ENCODE results near the gene NAPG. TPM values are rescaled to one million over a fixed set of nuclear protein-coding genes. Genes with fewer than 3 reads are reported as not detected.

NAPG gene
- total and polyA plus RNA-seq, 4 donors, result 8.1 to 23.0 (median 14.6) TPM

GRCh38 chr18:10530002-10530401 lies 4.2 kb downstream of the NAPG start (continued):
- TF ChIP-seq, protein P1, sequence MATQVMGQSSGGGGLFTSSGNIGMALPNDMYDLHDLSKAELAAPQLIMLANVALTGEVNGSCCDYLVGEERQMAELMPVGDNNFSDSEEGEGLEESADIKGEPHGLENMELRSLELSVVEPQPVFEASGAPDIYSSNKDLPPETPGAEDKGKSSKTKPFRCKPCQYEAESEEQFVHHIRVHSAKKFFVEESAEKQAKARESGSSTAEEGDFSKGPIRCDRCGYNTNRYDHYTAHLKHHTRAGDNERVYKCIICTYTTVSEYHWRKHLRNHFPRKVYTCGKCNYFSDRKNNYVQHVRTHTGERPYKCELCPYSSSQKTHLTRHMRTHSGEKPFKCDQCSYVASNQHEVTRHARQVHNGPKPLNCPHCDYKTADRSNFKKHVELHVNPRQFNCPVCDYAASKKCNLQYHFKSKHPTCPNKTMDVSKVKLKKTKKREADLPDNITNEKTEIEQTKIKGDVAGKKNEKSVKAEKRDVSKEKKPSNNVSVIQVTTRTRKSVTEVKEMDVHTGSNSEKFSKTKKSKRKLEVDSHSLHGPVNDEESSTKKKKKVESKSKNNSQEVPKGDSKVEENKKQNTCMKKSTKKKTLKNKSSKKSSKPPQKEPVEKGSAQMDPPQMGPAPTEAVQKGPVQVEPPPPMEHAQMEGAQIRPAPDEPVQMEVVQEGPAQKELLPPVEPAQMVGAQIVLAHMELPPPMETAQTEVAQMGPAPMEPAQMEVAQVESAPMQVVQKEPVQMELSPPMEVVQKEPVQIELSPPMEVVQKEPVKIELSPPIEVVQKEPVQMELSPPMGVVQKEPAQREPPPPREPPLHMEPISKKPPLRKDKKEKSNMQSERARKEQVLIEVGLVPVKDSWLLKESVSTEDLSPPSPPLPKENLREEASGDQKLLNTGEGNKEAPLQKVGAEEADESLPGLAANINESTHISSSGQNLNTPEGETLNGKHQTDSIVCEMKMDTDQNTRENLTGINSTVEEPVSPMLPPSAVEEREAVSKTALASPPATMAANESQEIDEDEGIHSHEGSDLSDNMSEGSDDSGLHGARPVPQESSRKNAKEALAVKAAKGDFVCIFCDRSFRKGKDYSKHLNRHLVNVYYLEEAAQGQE (IDR thresholded peaks at IDR 0.05), result no peak
- no peak for TF ChIP-seq FOXA2 (IDR thresholded peaks at IDR 0.05)

DNA sequence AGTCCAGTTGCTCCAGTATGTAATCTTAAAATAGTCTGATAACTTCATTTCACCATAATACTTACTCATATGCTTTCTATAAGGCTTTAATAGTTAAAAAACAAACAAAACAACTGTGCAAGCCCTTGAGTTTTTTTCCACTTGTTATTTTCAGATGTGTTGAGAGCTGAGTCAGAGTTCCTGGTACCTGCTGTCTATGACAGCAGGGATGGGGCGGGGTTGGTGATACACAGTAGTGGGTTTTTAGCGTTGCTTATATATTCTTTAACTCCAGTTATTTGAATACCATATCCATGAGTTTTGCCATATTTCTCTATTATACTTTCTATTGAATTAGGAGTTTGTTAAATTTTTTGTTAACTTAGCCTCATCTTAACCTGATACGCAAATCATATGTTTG lies 5.0 kb downstream of the NAPG start:
- no peaks in the 10 kb centered on the region for H3K36me3 ChIP-seq (ENCODE audit: control insufficient read depth in 4 of 4, insufficient read depth in 3 of 4, low read depth in 1 of 4, low read length in 3 of 4)
- H3K4me3 ChIP-seq (ENCODE audit: low read depth in 1 of 3, low read length in 3 of 3), result no peak overlapping the region
- 93% methylated on average over 3 of the region's 3 CpGs for WGBS
- peaks cover 6 to 17% (median 11%) of the 10 kb centered on the region in 4 donors for H3K4me1 ChIP-seq (ENCODE audit: control insufficient read depth in 4 of 4, insufficient read depth in 4 of 4, low read length in 3 of 4)
- no peak overlapping the region for H3K9ac ChIP-seq (ENCODE audit: low read depth in 1 of 2, low read length in 2 of 2)
- H3K9me3 ChIP-seq (ENCODE audit: control insufficient read depth in 4 of 4, low read length in 3 of 4), result no peaks in the 10 kb centered on the region
- TF ChIP-seq FOXA2 (IDR thresholded peaks at IDR 0.05), result no peak
- TF ChIP-seq NR2F2 (IDR thresholded peaks at IDR 0.05), result no peak
- TF ChIP-seq, protein P2, sequence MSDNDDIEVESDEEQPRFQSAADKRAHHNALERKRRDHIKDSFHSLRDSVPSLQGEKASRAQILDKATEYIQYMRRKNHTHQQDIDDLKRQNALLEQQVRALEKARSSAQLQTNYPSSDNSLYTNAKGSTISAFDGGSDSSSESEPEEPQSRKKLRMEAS (IDR thresholded peaks at IDR 0.05), result no peak
- no peak for TF ChIP-seq RXRA (IDR thresholded peaks at IDR 0.05)
- TF ChIP-seq JUND (IDR thresholded peaks at IDR 0.05), result no peak
- no peak for TF ChIP-seq SP1 (IDR thresholded peaks at IDR 0.05)
- no peak for TF ChIP-seq TAF1 (conservative IDR thresholded peaks at IDR 0.05)
- TF ChIP-seq, protein P3, sequence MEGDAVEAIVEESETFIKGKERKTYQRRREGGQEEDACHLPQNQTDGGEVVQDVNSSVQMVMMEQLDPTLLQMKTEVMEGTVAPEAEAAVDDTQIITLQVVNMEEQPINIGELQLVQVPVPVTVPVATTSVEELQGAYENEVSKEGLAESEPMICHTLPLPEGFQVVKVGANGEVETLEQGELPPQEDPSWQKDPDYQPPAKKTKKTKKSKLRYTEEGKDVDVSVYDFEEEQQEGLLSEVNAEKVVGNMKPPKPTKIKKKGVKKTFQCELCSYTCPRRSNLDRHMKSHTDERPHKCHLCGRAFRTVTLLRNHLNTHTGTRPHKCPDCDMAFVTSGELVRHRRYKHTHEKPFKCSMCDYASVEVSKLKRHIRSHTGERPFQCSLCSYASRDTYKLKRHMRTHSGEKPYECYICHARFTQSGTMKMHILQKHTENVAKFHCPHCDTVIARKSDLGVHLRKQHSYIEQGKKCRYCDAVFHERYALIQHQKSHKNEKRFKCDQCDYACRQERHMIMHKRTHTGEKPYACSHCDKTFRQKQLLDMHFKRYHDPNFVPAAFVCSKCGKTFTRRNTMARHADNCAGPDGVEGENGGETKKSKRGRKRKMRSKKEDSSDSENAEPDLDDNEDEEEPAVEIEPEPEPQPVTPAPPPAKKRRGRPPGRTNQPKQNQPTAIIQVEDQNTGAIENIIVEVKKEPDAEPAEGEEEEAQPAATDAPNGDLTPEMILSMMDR (IDR thresholded peaks at IDR 0.05; ENCODE audit: low read depth, low read length, missing input control), result no peak
- TF ChIP-seq ZBTB33 (IDR thresholded peaks at IDR 0.05), result no peak
- TF ChIP-seq, protein P4, sequence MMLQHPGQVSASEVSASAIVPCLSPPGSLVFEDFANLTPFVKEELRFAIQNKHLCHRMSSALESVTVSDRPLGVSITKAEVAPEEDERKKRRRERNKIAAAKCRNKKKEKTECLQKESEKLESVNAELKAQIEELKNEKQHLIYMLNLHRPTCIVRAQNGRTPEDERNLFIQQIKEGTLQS (IDR thresholded peaks at IDR 0.05), result no peak
- TF ChIP-seq HNF4G (IDR thresholded peaks at IDR 0.05), result no peak
- H3K27me3 ChIP-seq (ENCODE audit: control insufficient read depth in 4 of 4, insufficient read depth in 4 of 4, low read length in 3 of 4), result no peaks in the 10 kb centered on the region
- DNase-seq (ENCODE audit: low spot score), result no peak
- H3K27ac ChIP-seq (ENCODE audit: low read depth in 1 of 2, low read length in 2 of 2), result no peak overlapping the region

DNA sequence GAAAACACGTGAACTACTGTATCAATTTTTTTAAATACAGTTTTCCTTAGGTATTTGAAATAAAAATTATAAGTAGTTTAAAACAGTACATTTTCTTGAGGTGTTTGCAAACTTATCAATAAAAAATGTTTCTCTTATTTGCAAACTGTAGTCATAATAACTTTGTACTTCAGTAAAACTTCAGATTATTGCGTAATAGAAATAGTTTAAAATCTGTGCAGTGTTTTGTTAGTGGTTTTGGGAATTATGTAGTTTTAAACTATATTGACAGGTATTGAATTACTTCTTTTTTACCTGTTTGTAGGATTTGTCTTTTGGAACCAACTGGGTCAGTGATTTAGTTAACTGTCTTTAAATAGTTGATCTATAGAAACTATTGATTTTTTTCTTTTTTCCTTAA lies 7.3 kb downstream of the NAPG start:
- no peaks in the 10 kb centered on the region for H3K27me3 ChIP-seq (ENCODE audit: control insufficient read depth in 4 of 4, insufficient read depth in 4 of 4, low read length in 3 of 4)
- H3K36me3 ChIP-seq (ENCODE audit: control insufficient read depth in 4 of 4, insufficient read depth in 3 of 4, low read depth in 1 of 4, low read length in 3 of 4), result no peaks in the 10 kb centered on the region
- 98% methylated on average over 2 of the region's 2 CpGs for WGBS
- H3K27ac ChIP-seq (ENCODE audit: low read depth in 1 of 2, low read length in 2 of 2), result no peak overlapping the region
- no peak for DNase-seq (ENCODE audit: low spot score)
- no peak overlapping the region for H3K4me3 ChIP-seq (ENCODE audit: low read depth in 1 of 3, low read length in 3 of 3)
- H3K9ac ChIP-seq (ENCODE audit: low read depth in 1 of 2, low read length in 2 of 2), result no peak overlapping the region
- no peaks in the 10 kb centered on the region for H3K9me3 ChIP-seq (ENCODE audit: control insufficient read depth in 4 of 4, low read length in 3 of 4)
- H3K4me1 ChIP-seq (ENCODE audit: control insufficient read depth in 4 of 4, insufficient read depth in 4 of 4, low read length in 3 of 4), result peaks cover 0 to 5% (median 3%) of the 10 kb centered on the region in 4 donors
- TF ChIP-seq, protein P3 (IDR thresholded peaks at IDR 0.05; ENCODE audit: low read depth, low read length, missing input control), result no peak
- no peak for TF ChIP-seq TAF1 (conservative IDR thresholded peaks at IDR 0.05)
- no peak for TF ChIP-seq FOXA2 (IDR thresholded peaks at IDR 0.05)
- TF ChIP-seq JUND (IDR thresholded peaks at IDR 0.05), result no peak
- TF ChIP-seq RXRA (IDR thresholded peaks at IDR 0.05), result no peak
- TF ChIP-seq, protein P4 (IDR thresholded peaks at IDR 0.05), result no peak
- TF ChIP-seq RAD21 (IDR thresholded peaks at IDR 0.05), result no peak
- TF ChIP-seq EGR1 (IDR thresholded peaks at IDR 0.05; ENCODE audit: low read depth in 2 of 2), result no peak
- no peak for TF ChIP-seq NR2F2 (IDR thresholded peaks at IDR 0.05)
- TF ChIP-seq HNF4A (conservative IDR thresholded peaks at IDR 0.05), result no peak
- no peak for TF ChIP-seq FOXA1 (IDR thresholded peaks at IDR 0.05)
